SK-N-MC (cell line): Measurements from ENCODE around the gene SEZ6.
A peak's percentile ranks its signal among the peaks of the same experiment; 100 is the strongest.

Source experiments
- DNase-seq: peaks from one replicate; pipeline ENCODE4 v3.0.0-alpha.2; 2011; ENCODE audit warnings: low read depth, low spot score
- H3K27ac ChIP-seq: fragments of 200-600 bp; sonication (generic); 2 replicates; pipeline ENCODE4 v1.5.1; 2016; ENCODE audit warnings: mixed run types
- H3K36me3 ChIP-seq: fragments of 200-600 bp; sonication (generic); 2 replicates; pipeline ENCODE4 v1.6.1; 2017; ENCODE audit warnings: antibody characterized with exemption, low read length, mixed read lengths; ENCODE audit not compliant: insufficient read depth
- H3K4me3 ChIP-seq: fragments of 200-600 bp; sonication (generic); 2 replicates; pipeline ENCODE4 v1.5.1; 2016
- H3K9ac ChIP-seq: fragments of 200-600 bp; sonication (generic); 2 replicates; pipeline ENCODE4 v1.8.0; 2017; ENCODE audit warnings: mixed run types, mixed read lengths; ENCODE audit not compliant: insufficient read length
- H3K9me3 ChIP-seq: fragments of 200-600 bp; sonication (generic); 2 replicates; pipeline ENCODE4 v1.6.1; 2017; ENCODE audit warnings: low read depth, mild to moderate bottlenecking, antibody characterized with exemption, low read length, moderate library complexity, mixed read lengths
- EZH2 ChIP-seq: fragments of 200-600 bp; sonication (generic); IDR thresholded peaks from one replicate; pipeline ENCODE4 v1.6.1; 2017; ENCODE audit warnings: antibody characterized with exemption
- FOXP2 ChIP-seq: optimal IDR thresholded peaks from 2 replicates; pipeline ENCODE3; 2011; ENCODE audit warnings: mild to moderate bottlenecking, moderate library complexity; ENCODE audit not compliant: insufficient read depth; ENCODE audit errors: extremely low read length, control extremely low read depth
- POLR2AphosphoS5 ChIP-seq: IDR thresholded peaks from 2 replicates; pipeline ENCODE4 v1.6.1; 2012; ENCODE audit warnings: mild to moderate bottlenecking, low read depth, low read length, borderline replicate concordance

The SEZ6 gene

GRCh38 chr17:28989028-28989427 lies 16.8 kb downstream of the SEZ6 start:
- Histone ChIP-seq H3K4me3 (no peak overlapping the region), H3K27ac (no peak overlapping the region), H3K36me3 (no peaks in the 10 kb centered on the region), H3K9me3 (no peaks in the 10 kb centered on the region), H3K9ac (no peak overlapping the region)
- DNase-seq = no peak
- no peak for TF ChIP-seq EZH2
- no peak for TF ChIP-seq FOXP2
- no peak for TF ChIP-seq POLR2AphosphoS5

- no peaks in the 10 kb centered on the region for H3K36me3 ChIP-seq
- no peak overlapping the region for H3K4me3 ChIP-seq
- TF ChIP-seq FOXP2 (no peak), EZH2 (no peak)
- H3K9ac ChIP-seq = no peak overlapping the region
- DNase-seq = no peak
- H3K9me3 ChIP-seq = no peaks in the 10 kb centered on the region
- no peak overlapping the region for H3K27ac ChIP-seq
Observed at GRCh38 chr17:28988475-28988874, 17.4 kb downstream of the SEZ6 start.

GRCh38 chr17:28986714-28987655 lies 18.8 kb downstream of the SEZ6 start:
- Histone ChIP-seq H3K4me3 (no peak overlapping the region), H3K36me3 (no peaks in the 10 kb centered on the region), H3K9ac (no peak overlapping the region), H3K27ac (no peak overlapping the region), H3K9me3 (no peaks in the 10 kb centered on the region)
- DNase-seq = no peak
- no peak for TF ChIP-seq POLR2AphosphoS5
- no peak for TF ChIP-seq EZH2
- no peak for TF ChIP-seq FOXP2

- Histone ChIP-seq H3K4me3 (no peak overlapping the region), H3K36me3 (no peaks in the 10 kb centered on the region), H3K27ac (no peak overlapping the region), H3K9me3 (no peaks in the 10 kb centered on the region), H3K9ac (no peak overlapping the region)
- TF ChIP-seq POLR2AphosphoS5 (no peak), FOXP2 (no peak), EZH2 (no peak)
- no peak for DNase-seq
Observed at GRCh38 chr17:28985950-28986713, 19.7 kb downstream of the SEZ6 start.

GRCh38 chr17:28983286-28984230 lies 22.3 kb downstream of the SEZ6 start:
- DNase-seq = no peak
- no peak for TF ChIP-seq FOXP2
- H3K27ac ChIP-seq = peak overlapping the region; percentile 73; the same call in 1 of the 2 replicates

GRCh38 chr17:28982131-28982793 lies 23.6 kb downstream of the SEZ6 start:
- no peaks in the 10 kb centered on the region for H3K9me3 ChIP-seq
- no peak overlapping the region for H3K9ac ChIP-seq

More at GRCh38 chr17:28983286-28984230, 22.3 kb downstream of the SEZ6 start:
- H3K4me3 ChIP-seq = no peak overlapping the region
- no peak overlapping the region for H3K9ac ChIP-seq
- no peaks in the 10 kb centered on the region for H3K36me3 ChIP-seq
- no peaks in the 10 kb centered on the region for H3K9me3 ChIP-seq

GRCh38 chr17:28978356-28978964 lies 27.4 kb downstream of the SEZ6 start:
- no peak for DNase-seq
- no peak for TF ChIP-seq EZH2
- no peak for TF ChIP-seq FOXP2
- no peak for TF ChIP-seq POLR2AphosphoS5
- no peak overlapping the region for H3K9ac ChIP-seq
- no peak overlapping the region for H3K27ac ChIP-seq
- no peaks in the 10 kb centered on the region for H3K36me3 ChIP-seq
- no peak overlapping the region for H3K4me3 ChIP-seq
- H3K9me3 ChIP-seq = no peaks in the 10 kb centered on the region

More at GRCh38 chr17:28982131-28982793, 23.6 kb downstream of the SEZ6 start:
- TF ChIP-seq POLR2AphosphoS5 (no peak; the same call in 1 of the 2 replicates), EZH2 (no peak), FOXP2 (no peak)
- Histone ChIP-seq H3K36me3 (no peaks in the 10 kb centered on the region), H3K27ac (peak overlapping the region; percentile 73; the same call in 1 of the 2 replicates), H3K4me3 (peak overlapping the region; percentile 20; the same call in 1 of the 2 replicates)
- DNase-seq = peak; percentile 72
